IMR-90 (cell line): ENCODE results near the gene PPP6R3. TPM values are rescaled to one million over a fixed set of nuclear protein-coding genes. Genes with fewer than 3 reads are reported as not detected.

Source experiments
- ATAC-seq: fragments of 200-7000 bp; cut with Tn5 transposase; 2 replicates; pipeline ENCODE4 v1.9.1; 2020; ENCODE audit warnings: low read depth, mild to moderate bottlenecking, moderate library complexity
- BruUV-seq: library from RNA; stranded (reverse); fragments of 400-500 nt; replicated peaks from 2 replicates; lab custom pipeline; 2021; lab: Mats Ljungman, UMichigan
- CTCF ChIA-PET: fragments of 300-600 bp; formaldehyde crosslinking; extraction: SDS; loops from one replicate; lab custom pipeline; 2021; ENCODE audit warnings: antibody characterized with exemption; lab: Yijun Ruan, JAX
- POLR2A ChIA-PET: fragments of 300-600 bp; sonication (Branson Sonifier 250); formaldehyde crosslinking; loops from one replicate; lab custom pipeline; 2022; ENCODE audit warnings: antibody characterized with exemption; ENCODE audit not compliant: unreplicated experiment; lab: Charles Lee
- DNase-seq: peaks from one replicate; pipeline ENCODE4 v3.0.0; 2013
- H2AFZ ChIP-seq: replicated peaks from 2 replicates; pipeline ENCODE3; 2013; ENCODE audit warnings: low read length, mild to moderate bottlenecking; ENCODE audit not compliant: poor library complexity
- H2AK5ac ChIP-seq: 2 replicates; pipeline ENCODE4 v1.6.1; 2013; ENCODE audit warnings: low read depth, low read length, inconsistent platforms
- H2AK9ac ChIP-seq: replicated peaks from 2 replicates; pipeline ENCODE3; 2013; ENCODE audit warnings: mild to moderate bottlenecking, low read depth, low read length, moderate library complexity; ENCODE audit not compliant: poor library complexity
- H2BK120ac ChIP-seq: 2 replicates; pipeline ENCODE4 v1.6.1; 2013; ENCODE audit warnings: low read depth, low read length, inconsistent platforms
- H2BK15ac ChIP-seq: 3 replicates; pipeline ENCODE4 v1.6.1; 2013; ENCODE audit warnings: low read depth, low read length, inconsistent platforms
- H2BK20ac ChIP-seq: 2 replicates; pipeline ENCODE4 v1.6.1; 2013; ENCODE audit warnings: low read depth, mild to moderate bottlenecking, inconsistent platforms, low read length, moderate library complexity
- H2BK5ac ChIP-seq: 2 replicates; pipeline ENCODE4 v1.6.1; 2013; ENCODE audit warnings: mild to moderate bottlenecking, low read depth, low read length, inconsistent platforms; ENCODE audit not compliant: poor library complexity, severe bottlenecking
- H3K14ac ChIP-seq: replicated peaks from 2 replicates; pipeline ENCODE4 v1.6.1; 2013; ENCODE audit warnings: low read depth, low read length, inconsistent platforms
- H3K18ac ChIP-seq: 2 replicates; pipeline ENCODE4 v1.6.1; 2013; ENCODE audit warnings: low read depth, low read length, control low read depth
- H3K23ac ChIP-seq: 2 replicates; pipeline ENCODE4 v1.6.1; 2013; ENCODE audit warnings: low read depth, low read length, inconsistent platforms
- H3K27ac ChIP-seq: 2 replicates; pipeline ENCODE4 v1.5.1; 2013; ENCODE audit warnings: mild to moderate bottlenecking, control low read depth, low read length; ENCODE audit not compliant: insufficient read depth
- H3K27me3 ChIP-seq: 2 replicates; pipeline ENCODE4 v1.6.1; 2013; ENCODE audit warnings: low read length; ENCODE audit not compliant: control insufficient read depth, insufficient read depth
- H3K36me3 ChIP-seq: 2 replicates; pipeline ENCODE4 v1.6.1; 2013; ENCODE audit warnings: low read length, mixed read lengths; ENCODE audit not compliant: control insufficient read depth, insufficient read depth
- H3K4ac ChIP-seq: 2 replicates; pipeline ENCODE4 v1.6.1; 2013; ENCODE audit warnings: low read depth, low read length, inconsistent platforms
- H3K4me1 ChIP-seq: 2 replicates; pipeline ENCODE4 v1.6.1; 2013; ENCODE audit warnings: low read length, mixed read lengths; ENCODE audit not compliant: control insufficient read depth, insufficient read depth
- H3K4me2 ChIP-seq: 2 replicates; pipeline ENCODE4 v1.6.1; 2013; ENCODE audit warnings: low read depth, mild to moderate bottlenecking, control low read depth, low read length, moderate library complexity
- H3K4me3 ChIP-seq: 2 replicates; pipeline ENCODE4 v1.5.1; 2013; ENCODE audit warnings: low read depth, mild to moderate bottlenecking, control low read depth, low read length, moderate library complexity; ENCODE audit not compliant: insufficient read depth
- H3K56ac ChIP-seq: 2 replicates; pipeline ENCODE4 v1.6.1; 2013; ENCODE audit warnings: low read length, inconsistent platforms; ENCODE audit not compliant: insufficient read depth; ENCODE audit errors: extremely low read depth
- H3K79me1 ChIP-seq, 2 experiments: 2 replicates each; pipeline ENCODE4 v1.6.1; 2013; ENCODE audit warnings: low read length in 2 of 2, inconsistent platforms in 1 of 2, low read depth in 1 of 2
- H3K9ac ChIP-seq: 2 replicates; pipeline ENCODE4 v1.6.1; 2013; ENCODE audit warnings: low read depth, low read length, control low read depth
- H3K9me1 ChIP-seq: 2 replicates; pipeline ENCODE4 v1.6.1; 2013; ENCODE audit warnings: low read length, inconsistent platforms; ENCODE audit not compliant: insufficient read depth
- H3K9me3 ChIP-seq: 2 replicates; pipeline ENCODE4 v1.6.1; 2013; ENCODE audit warnings: low read length; ENCODE audit not compliant: control insufficient read depth, insufficient read depth
- H4K20me1 ChIP-seq: 2 replicates; pipeline ENCODE4 v1.6.1; 2013; ENCODE audit warnings: low read length, inconsistent platforms; ENCODE audit not compliant: insufficient read depth
- H4K5ac ChIP-seq: 2 replicates; pipeline ENCODE4 v1.6.1; 2013; ENCODE audit warnings: mild to moderate bottlenecking, low read depth, low read length, control low read depth
- H4K8ac ChIP-seq, 2 experiments: 2 replicates each; pipeline ENCODE4 v1.6.1; 2013; ENCODE audit warnings: low read depth in 2 of 2, low read length in 2 of 2, control low read depth in 1 of 2, inconsistent platforms in 1 of 2
- H4K91ac ChIP-seq: 2 replicates; pipeline ENCODE4 v1.6.1; 2013; ENCODE audit warnings: low read depth, low read length, inconsistent platforms; ENCODE audit not compliant: insufficient read depth
- BHLHE40 ChIP-seq: fragments of 150-350 bp; IDR thresholded peaks from 2 replicates; pipeline ENCODE4 v1.6.1; 2016; ENCODE audit warnings: mild to moderate bottlenecking, low read depth, low read length
- CEBPB ChIP-seq: IDR thresholded peaks from 2 replicates; pipeline ENCODE4 v1.6.1; 2012; ENCODE audit warnings: low read depth, low read length, improper control_type of control experiment
- CHD1 ChIP-seq: IDR thresholded peaks from 2 replicates; pipeline ENCODE4 v1.6.1; 2012; ENCODE audit warnings: low read depth, low read length, improper control_type of control experiment
- FOS ChIP-seq: fragments of 150-350 bp; IDR thresholded peaks from 2 replicates; pipeline ENCODE4 v1.6.1; 2016; ENCODE audit warnings: low read depth, low read length
- MAZ ChIP-seq: IDR thresholded peaks from 2 replicates; pipeline ENCODE4 v1.6.1; 2012; ENCODE audit warnings: low read depth, mild to moderate bottlenecking, low read length, improper control_type of control experiment, moderate library complexity, borderline replicate concordance
- MXI1 ChIP-seq: IDR thresholded peaks from 2 replicates; pipeline ENCODE4 v1.6.1; 2012; ENCODE audit warnings: low read depth, mild to moderate bottlenecking, low read length, moderate library complexity, borderline replicate concordance
- NFE2L2 ChIP-seq: fragments of 150-350 bp; IDR thresholded peaks from 2 replicates; pipeline ENCODE4 v1.6.1; 2016; ENCODE audit warnings: low read depth, mild to moderate bottlenecking, low read length
- POLR2A ChIP-seq: IDR thresholded peaks from 2 replicates; pipeline ENCODE4 v1.6.1; 2012; ENCODE audit warnings: mild to moderate bottlenecking, low read depth, low read length
- RAD21 ChIP-seq: IDR thresholded peaks from 2 replicates; pipeline ENCODE4 v1.6.1; 2012; ENCODE audit warnings: low read length, improper control_type of control experiment
- RCOR1 ChIP-seq: IDR thresholded peaks from 2 replicates; pipeline ENCODE4 v1.6.1; 2012; ENCODE audit warnings: mild to moderate bottlenecking, low read length, improper control_type of control experiment; ENCODE audit not compliant: insufficient replicate concordance
- RFX5 ChIP-seq: IDR thresholded peaks from 2 replicates; pipeline ENCODE4 v1.8.0; 2012; ENCODE audit warnings: low read depth, mild to moderate bottlenecking, low read length, moderate library complexity
- SMC3 ChIP-seq: fragments of 150-350 bp; IDR thresholded peaks from 2 replicates; pipeline ENCODE4 v1.6.1; 2016; ENCODE audit warnings: low read depth, mild to moderate bottlenecking, antibody characterized with exemption, low read length, moderate library complexity
- WGBS, 2 experiments: methylation state at CpG; one replicate each; pipeline versions ENCODE4 v1.1.5 to v1.1.7; 2013; ENCODE audit warnings: missing lambda C conversion rate in 2 of 2; ENCODE audit not compliant: insufficient read length in 1 of 2; ENCODE audit errors: extremely low coverage in 2 of 2; 5-methylcytosine and 5-hydroxymethylcytosine counted together
- dilution Hi-C: fragments of 300-500 bp; cut with HindIII; formaldehyde crosslinking; loops from one replicate; pipeline ENCODE4 v1.14.3; 2018; ENCODE audit warnings: low sequenced_read_pairs; ENCODE audit not compliant: unreplicated experiment
- in situ Hi-C: fragments of 300-500 bp; cut with MboI; formaldehyde crosslinking; loops from 3 replicates; pipeline ENCODE4 v1.14.3; 2019; ENCODE audit warnings: low sequenced_read_pairs, inconsistent platforms, mixed read lengths
- intact Hi-C: fragments of 100-400 bp; cut with micrococcal nuclease; formaldehyde crosslinking; loops from 2 replicates; pipeline ENCODE4 v1.10.0; 2022
- polyA plus RNA-seq, 3 experiments: library from polyadenylated mRNA; depleted of rRNA; stranded (reverse); fragments of >200 nt; gene quantifications; 2 replicates each; pipeline ENCODE4 v1.2.3, GENCODE V29; 2012; ENCODE audit warnings: low replicate concordance in 1 of 3
- total RNA-seq: library from RNA; depleted of rRNA; stranded (reverse); fragments of >200 nt; gene quantifications from 2 replicates; pipeline ENCODE4 v1.2.3, GENCODE V29; 2012
- TF ChIP-seq, protein P1 (sequence below): fragments of 150-350 bp; IDR thresholded peaks from 2 replicates; pipeline ENCODE4 v1.6.1; 2017; ENCODE audit warnings: mild to moderate bottlenecking, antibody characterized with exemption, low read length, low read depth
- TF ChIP-seq, protein P2 (sequence below): conservative IDR thresholded peaks from 2 replicates; pipeline ENCODE4 v1.5.1; 2012; ENCODE audit warnings: mild to moderate bottlenecking, low read depth, low read length, improper control_type of control experiment
- TF ChIP-seq, protein P3 (sequence below): fragments of 150-350 bp; IDR thresholded peaks from 2 replicates; pipeline ENCODE4 v1.6.1; 2016; ENCODE audit warnings: low read depth, mild to moderate bottlenecking, low read length, moderate library complexity, borderline replicate concordance

The PPP6R3 gene
- total and polyA plus RNA-seq, 2 of the 4 experiments (the other 2 are of a cell fraction), result 29.0 to 123 TPM

DNA sequence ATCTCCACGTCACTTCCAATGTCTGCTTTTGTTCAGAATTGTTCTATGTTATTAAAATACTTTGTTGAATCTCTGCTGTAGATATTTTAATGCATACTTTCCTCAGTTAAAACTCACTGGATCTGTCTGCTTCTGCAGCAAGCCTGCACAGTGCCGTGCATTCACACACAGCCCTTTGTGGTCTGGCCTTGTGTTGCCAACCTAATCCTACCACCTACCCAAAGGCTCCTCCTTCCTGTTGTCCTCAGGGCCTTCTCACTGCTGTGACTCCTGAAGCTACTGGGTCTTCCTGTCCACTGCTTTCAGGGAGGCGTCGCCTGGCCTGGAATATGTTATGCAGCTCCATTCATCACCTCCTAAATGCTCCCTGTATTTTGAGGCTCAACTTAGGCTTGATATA is 67.0 kb downstream of the PPP6R3 start:
- TF ChIP-seq RCOR1 (no peak), MAZ (no peak), POLR2A (no peak), CEBPB (no peak), CHD1 (no peak), RAD21 (no peak), SMC3 (no peak), FOS (no peak), NFE2L2 (no peak), BHLHE40 (no peak), MXI1 (no peak), RFX5 (no peak)
- TF ChIP-seq, protein P1, sequence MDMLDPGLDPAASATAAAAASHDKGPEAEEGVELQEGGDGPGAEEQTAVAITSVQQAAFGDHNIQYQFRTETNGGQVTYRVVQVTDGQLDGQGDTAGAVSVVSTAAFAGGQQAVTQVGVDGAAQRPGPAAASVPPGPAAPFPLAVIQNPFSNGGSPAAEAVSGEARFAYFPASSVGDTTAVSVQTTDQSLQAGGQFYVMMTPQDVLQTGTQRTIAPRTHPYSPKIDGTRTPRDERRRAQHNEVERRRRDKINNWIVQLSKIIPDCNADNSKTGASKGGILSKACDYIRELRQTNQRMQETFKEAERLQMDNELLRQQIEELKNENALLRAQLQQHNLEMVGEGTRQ, result no peak
- TF ChIP-seq, protein P2, sequence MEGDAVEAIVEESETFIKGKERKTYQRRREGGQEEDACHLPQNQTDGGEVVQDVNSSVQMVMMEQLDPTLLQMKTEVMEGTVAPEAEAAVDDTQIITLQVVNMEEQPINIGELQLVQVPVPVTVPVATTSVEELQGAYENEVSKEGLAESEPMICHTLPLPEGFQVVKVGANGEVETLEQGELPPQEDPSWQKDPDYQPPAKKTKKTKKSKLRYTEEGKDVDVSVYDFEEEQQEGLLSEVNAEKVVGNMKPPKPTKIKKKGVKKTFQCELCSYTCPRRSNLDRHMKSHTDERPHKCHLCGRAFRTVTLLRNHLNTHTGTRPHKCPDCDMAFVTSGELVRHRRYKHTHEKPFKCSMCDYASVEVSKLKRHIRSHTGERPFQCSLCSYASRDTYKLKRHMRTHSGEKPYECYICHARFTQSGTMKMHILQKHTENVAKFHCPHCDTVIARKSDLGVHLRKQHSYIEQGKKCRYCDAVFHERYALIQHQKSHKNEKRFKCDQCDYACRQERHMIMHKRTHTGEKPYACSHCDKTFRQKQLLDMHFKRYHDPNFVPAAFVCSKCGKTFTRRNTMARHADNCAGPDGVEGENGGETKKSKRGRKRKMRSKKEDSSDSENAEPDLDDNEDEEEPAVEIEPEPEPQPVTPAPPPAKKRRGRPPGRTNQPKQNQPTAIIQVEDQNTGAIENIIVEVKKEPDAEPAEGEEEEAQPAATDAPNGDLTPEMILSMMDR, result no peak
- TF ChIP-seq, protein P3, sequence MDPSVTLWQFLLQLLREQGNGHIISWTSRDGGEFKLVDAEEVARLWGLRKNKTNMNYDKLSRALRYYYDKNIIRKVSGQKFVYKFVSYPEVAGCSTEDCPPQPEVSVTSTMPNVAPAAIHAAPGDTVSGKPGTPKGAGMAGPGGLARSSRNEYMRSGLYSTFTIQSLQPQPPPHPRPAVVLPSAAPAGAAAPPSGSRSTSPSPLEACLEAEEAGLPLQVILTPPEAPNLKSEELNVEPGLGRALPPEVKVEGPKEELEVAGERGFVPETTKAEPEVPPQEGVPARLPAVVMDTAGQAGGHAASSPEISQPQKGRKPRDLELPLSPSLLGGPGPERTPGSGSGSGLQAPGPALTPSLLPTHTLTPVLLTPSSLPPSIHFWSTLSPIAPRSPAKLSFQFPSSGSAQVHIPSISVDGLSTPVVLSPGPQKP, result no peak
- Histone ChIP-seq H4K20me1 (peaks cover 62% of the 10 kb centered on the region), H3K23ac (no peak overlapping the region), H3K79me1 (peaks cover 69 to 86% of the 10 kb centered on the region in 2 experiments), H3K4me1 (no peaks in the 10 kb centered on the region), H3K27me3 (no peaks in the 10 kb centered on the region), H3K14ac (no peak overlapping the region), H3K56ac (no peak overlapping the region), H3K9me1 (peaks cover 18% of the 10 kb centered on the region), H3K4me3 (no peak overlapping the region), H4K8ac (no peak overlapping the region), H2BK20ac (no peak overlapping the region), H3K18ac (no peak overlapping the region), H2AK5ac (no peak overlapping the region), H3K4me2 (no peak overlapping the region), H3K36me3 (peaks cover 25% of the 10 kb centered on the region), H2BK15ac (no peak overlapping the region), H4K91ac (no peak overlapping the region), H2AK9ac (no peak overlapping the region), H3K4ac (no peak overlapping the region), H2AFZ (no peak overlapping the region), H3K27ac (no peak overlapping the region), H2BK5ac (no peak overlapping the region), H3K9ac (no peak overlapping the region), H2BK120ac (no peak overlapping the region), H4K5ac (no peak overlapping the region), H3K9me3 (no peaks in the 10 kb centered on the region)
- dilution Hi-C loops (no loop called here), in situ Hi-C loops (no loop called here), intact Hi-C loops (no loop called here)
- no TSS peak for BruUV-seq
- ATAC-seq (no peak), DNase-seq (no peak)
- ChIA-PET POLR2A (no interaction called here), CTCF (interaction anchor here (0.7 kb wide), 1 partner anchor 10 kb away, joined by 3 read pairs; no protein-coding TSS in a partner anchor)
- no CpG with 5 or more reads among the region's 4 CpGs for WGBS, 2 experiments
